ENCODE data around the gene HOXB4.

- TF ChIP-seq CTCF (conservative IDR thresholded peaks at IDR 0.05; ENCODE audit: low read depth, low read length) (no peak), EZH2 (IDR thresholded peaks at IDR 0.05; ENCODE audit: low read length, unreplicated experiment) (no peak), EZH2phosphoT487 (IDR thresholded peaks at IDR 0.05; ENCODE audit: borderline replicate concordance, low read length) (no peak)
Measured at GRCh38 chr17:48551214-48551555, 27.0 kb downstream of the HOXB4 start.

Data from PC-3 (cell line).